DND-41 (cell line): ENCODE data around the gene TMEM144.

ENCODE experiments used
- ATAC-seq: fragments of 200-7000 bp; cut with Tn5 transposase; 3 replicates; pipeline ENCODE4 v1.9.1; 2021; ENCODE audit warnings: low read depth; ENCODE audit not compliant: insufficient read depth
- DNase-seq: peaks from one replicate; pipeline ENCODE4 v3.0.0-alpha.2; 2020
- H2AFZ ChIP-seq: 2 replicates; pipeline ENCODE4 v1.6.0; 2012; ENCODE audit warnings: low read depth, low read length
- H3K27ac ChIP-seq: 2 replicates; pipeline ENCODE4 v1.5.1; 2012; ENCODE audit warnings: low read length, inconsistent platforms
- H3K27me3 ChIP-seq: fragments of 200-600 bp; sonication (generic); 2 replicates; pipeline ENCODE4 v1.6.0; 2012; ENCODE audit warnings: low read length, mild to moderate bottlenecking, inconsistent platforms; ENCODE audit not compliant: insufficient read depth, poor library complexity
- H3K36me3 ChIP-seq: 2 replicates; pipeline ENCODE4 v1.5.1; 2012; ENCODE audit warnings: low read length, inconsistent platforms; ENCODE audit not compliant: insufficient read depth
- H3K4me1 ChIP-seq: 2 replicates; pipeline ENCODE4 v1.5.1; 2012; ENCODE audit warnings: mild to moderate bottlenecking, low read length; ENCODE audit not compliant: insufficient read depth
- H3K4me2 ChIP-seq: 2 replicates; pipeline ENCODE4 v1.6.0; 2012; ENCODE audit warnings: mild to moderate bottlenecking, moderate library complexity, low read length, inconsistent platforms; ENCODE audit not compliant: insufficient read depth
- H3K4me3 ChIP-seq, 2 experiments: fragments of 200-600 bp in 1 of 2; shearing (Covaris generic) in 1 of 2; 2 replicates each; pipeline ENCODE4 v1.5.1; 2012 to 2016; ENCODE audit warnings: inconsistent platforms in 2 of 2, low read length in 2 of 2, mild to moderate bottlenecking in 2 of 2, low read depth in 1 of 2, moderate library complexity in 1 of 2
- H3K79me2 ChIP-seq: 2 replicates; pipeline ENCODE4 v1.6.0; 2012; ENCODE audit warnings: low read length, inconsistent platforms; ENCODE audit not compliant: insufficient read depth
- H3K9ac ChIP-seq: 2 replicates; pipeline ENCODE4 v1.6.0; 2012; ENCODE audit warnings: low read depth, mild to moderate bottlenecking, inconsistent platforms, low read length, moderate library complexity
- H3K9me3 ChIP-seq: 2 replicates; pipeline ENCODE4 v1.5.1; 2012; ENCODE audit warnings: low read length, moderate library complexity, mild to moderate bottlenecking, inconsistent platforms; ENCODE audit not compliant: insufficient read depth, severe bottlenecking
- H4K20me1 ChIP-seq: 2 replicates; pipeline ENCODE4 v1.6.0; 2012; ENCODE audit warnings: low read length; ENCODE audit not compliant: insufficient read depth
- CTCF ChIP-seq: IDR thresholded peaks from 2 replicates; pipeline ENCODE4 v1.5.1; 2012; ENCODE audit warnings: borderline replicate concordance, low read length, moderate library complexity, mild to moderate bottlenecking; ENCODE audit not compliant: poor library complexity, severe bottlenecking; ENCODE audit errors: extremely low read depth
- EZH2 ChIP-seq: IDR thresholded peaks from 3 replicates; pipeline ENCODE4 v1.6.1; 2012; ENCODE audit warnings: borderline replicate concordance, low read depth, mild to moderate bottlenecking, moderate library complexity, low read length, inconsistent platforms; ENCODE audit not compliant: severe bottlenecking

The TMEM144 gene

DNA sequence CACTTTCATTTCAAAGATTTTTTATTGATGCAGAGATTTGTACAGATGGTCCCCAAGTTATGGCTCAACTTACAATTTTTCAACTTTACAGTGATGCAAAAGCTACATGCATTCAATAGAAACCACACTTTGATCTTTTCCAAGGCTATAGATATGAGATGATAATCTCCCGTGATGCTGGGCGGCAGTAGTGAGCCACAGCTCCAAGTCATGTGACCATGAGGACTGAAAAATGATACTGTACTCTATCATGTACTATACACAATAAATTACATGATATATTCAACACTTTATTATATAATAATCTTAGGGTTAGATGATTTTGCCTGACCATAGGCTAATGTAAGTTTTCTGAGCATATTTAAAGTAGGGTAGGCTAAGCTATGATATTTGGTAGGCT, 23.5 kb upstream of the TMEM144 start:
- no peaks in the 10 kb centered on the region for H3K36me3 ChIP-seq
- ATAC-seq = no peak
- no peak overlapping the region for H3K9ac ChIP-seq
- no peaks in the 10 kb centered on the region for H3K79me2 ChIP-seq
- TF ChIP-seq CTCF (no peak), EZH2 (no peak)
- H4K20me1 ChIP-seq = no peaks in the 10 kb centered on the region
- H3K9me3 ChIP-seq = no peaks in the 10 kb centered on the region
- H3K4me3 ChIP-seq = no peak overlapping the region
- no peaks in the 10 kb centered on the region for H3K4me1 ChIP-seq
- H2AFZ ChIP-seq = no peak overlapping the region
- no peak for DNase-seq
- no peak overlapping the region for H3K27ac ChIP-seq
- no peak overlapping the region for H3K4me2 ChIP-seq
- H3K27me3 ChIP-seq = no peaks in the 10 kb centered on the region

GRCh38 chr4:158189422-158189821, 20.9 kb upstream of the TMEM144 start:
- Histone ChIP-seq H3K36me3 (no peaks in the 10 kb centered on the region), H3K27ac (no peak overlapping the region), H3K9me3 (no peaks in the 10 kb centered on the region), H3K4me2 (no peak overlapping the region), H2AFZ (no peak overlapping the region), H3K79me2 (no peaks in the 10 kb centered on the region), H3K4me3 (no peak overlapping the region), H3K9ac (no peak overlapping the region), H3K4me1 (no peaks in the 10 kb centered on the region), H4K20me1 (no peaks in the 10 kb centered on the region), H3K27me3 (no peaks in the 10 kb centered on the region)
- DNase-seq = no peak
- ATAC-seq = no peak
- no peak for TF ChIP-seq EZH2
- no peak for TF ChIP-seq CTCF

- DNase-seq (no peak), ATAC-seq (no peak)
- no peaks in the 10 kb centered on the region for H3K4me1 ChIP-seq
- H3K4me2 ChIP-seq = no peak overlapping the region
- H3K27ac ChIP-seq = no peak overlapping the region
- TF ChIP-seq EZH2 (no peak), CTCF (no peak)
- no peaks in the 10 kb centered on the region for H3K79me2 ChIP-seq
- H3K36me3 ChIP-seq = no peaks in the 10 kb centered on the region
- H3K27me3 ChIP-seq = no peaks in the 10 kb centered on the region
- no peak overlapping the region for H3K9ac ChIP-seq
- H3K4me3 ChIP-seq = no peak overlapping the region
- no peak overlapping the region for H2AFZ ChIP-seq
- H4K20me1 ChIP-seq = no peaks in the 10 kb centered on the region
- no peaks in the 10 kb centered on the region for H3K9me3 ChIP-seq
These were observed 19.6 kb upstream of the TMEM144 start for GRCh38 chr4:158190718-158191117.
